Measurements from ENCODE around the gene GHITM.
"Not testable (repeated sequence)": the region's sequence is repeated elsewhere in the genome, so short reads cannot be mapped to it uniquely, and the experiment has no call there.

The GHITM gene

DNA sequence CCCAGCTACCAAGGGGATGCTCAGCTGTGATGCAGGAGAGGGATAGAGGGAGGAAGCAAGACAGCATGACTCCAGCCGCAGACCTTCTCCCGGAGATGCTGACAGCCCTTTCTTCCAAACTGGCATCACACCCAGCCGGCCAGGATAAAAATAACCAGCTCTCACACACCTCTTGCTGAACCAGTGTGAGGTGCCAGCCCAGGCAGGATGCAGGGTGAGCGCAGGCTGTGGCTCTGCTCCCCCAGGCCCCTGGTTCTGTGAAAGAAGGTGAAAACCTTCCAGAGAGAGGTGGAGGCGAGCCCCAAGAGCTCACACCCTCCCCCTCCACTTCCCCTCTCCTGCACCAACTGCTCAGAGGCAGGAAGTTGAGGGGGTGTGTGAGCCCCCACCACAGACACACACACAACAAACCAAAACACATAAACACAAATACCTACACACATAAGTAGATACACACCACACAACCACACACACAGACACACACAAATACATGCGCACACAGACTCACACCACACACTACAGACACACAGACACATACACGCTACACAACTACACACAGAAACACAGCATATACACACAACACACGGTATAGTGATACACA is 38.3 kb downstream of the GHITM start:
- no peak for DNase-seq

DNA sequence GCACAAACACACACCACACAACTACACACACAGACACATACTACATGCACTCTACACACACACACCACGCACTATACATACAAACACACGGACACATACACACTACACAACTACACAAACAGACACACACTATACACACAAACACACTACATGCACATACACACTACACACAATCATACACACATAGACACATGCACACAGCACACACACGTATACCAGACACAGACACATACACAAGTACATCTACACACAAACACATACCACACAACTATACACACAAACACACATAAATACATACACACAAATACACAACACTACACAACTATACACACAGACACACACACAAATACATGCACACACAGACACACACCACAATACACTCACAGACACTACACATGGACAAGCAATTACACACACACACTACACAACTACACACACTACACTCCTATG is 38.9 kb downstream of the GHITM start:
- DNase-seq = no peak

DNA sequence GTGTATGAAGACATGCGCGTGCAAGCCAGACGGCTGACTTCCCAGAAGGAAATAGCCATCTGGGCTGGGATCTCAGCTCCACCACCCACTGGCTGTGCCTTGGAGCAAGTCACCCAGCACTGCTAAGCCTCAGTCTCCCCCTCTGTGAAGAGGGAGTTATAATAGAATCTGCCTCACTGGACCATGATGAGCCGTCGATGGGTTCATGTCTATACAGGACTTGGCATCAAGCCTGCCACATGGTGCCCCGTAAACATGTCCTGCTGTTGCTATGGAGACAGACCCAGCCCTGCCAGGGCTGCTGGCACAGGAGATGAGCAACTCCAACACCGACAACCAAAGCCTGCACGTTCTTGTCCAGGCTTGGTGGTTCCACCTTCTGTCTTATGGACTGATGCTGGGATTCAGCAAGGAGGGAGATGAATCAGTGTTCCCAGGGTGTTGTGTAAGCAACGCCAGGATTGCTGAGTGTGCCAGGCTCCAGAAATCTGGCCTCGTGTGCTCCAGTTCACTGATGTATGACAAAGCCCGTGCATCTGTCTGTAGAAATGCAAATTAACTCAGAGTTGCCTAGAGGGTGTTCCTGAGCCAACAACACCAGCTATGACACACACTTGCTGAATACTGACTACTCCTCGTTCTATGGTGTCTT is 39.9 kb downstream of the GHITM start:
- peak; percentile 71 for DNase-seq

DNA sequence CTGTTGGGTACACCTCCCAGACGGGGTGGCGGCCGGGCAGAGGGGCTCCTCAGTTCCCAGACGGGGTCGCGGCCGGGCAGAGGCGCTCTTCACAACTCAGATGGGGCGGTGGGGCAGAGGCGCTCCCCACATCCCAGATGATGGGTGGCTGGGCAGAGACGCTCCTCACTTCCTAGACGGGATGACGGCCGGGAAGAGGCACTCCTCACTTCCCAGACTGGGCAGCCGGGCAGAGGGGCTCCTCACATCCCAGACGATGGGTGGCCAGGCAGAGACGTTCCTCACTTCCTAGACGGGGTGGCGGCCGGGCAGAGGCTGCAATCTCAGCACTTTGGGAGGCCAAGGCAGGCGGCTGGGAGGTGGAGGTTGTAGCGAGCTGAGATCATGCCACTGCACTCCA is 41.1 kb downstream of the GHITM start:
- not testable (repeated sequence) for DNase-seq

DNA sequence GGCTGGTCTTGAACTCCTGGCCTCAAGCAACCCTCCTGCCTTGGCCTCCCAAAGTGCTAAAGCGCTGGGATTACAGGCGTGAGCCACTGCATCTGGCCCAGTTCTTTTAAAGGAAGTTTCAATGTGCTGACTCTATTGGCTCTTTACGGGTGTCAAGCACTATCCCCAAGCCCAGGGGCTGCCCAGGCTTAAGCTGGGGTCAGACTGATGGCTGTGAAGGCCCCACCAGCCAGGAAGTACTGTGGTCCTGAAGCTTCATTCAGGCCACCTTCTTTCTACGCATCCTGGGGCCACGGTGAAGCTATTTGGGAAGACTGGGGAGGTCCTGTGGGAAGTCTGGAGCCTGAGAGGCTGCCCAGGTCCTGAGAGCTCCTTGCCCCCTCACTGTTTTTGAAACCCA is 42.3 kb downstream of the GHITM start:
- no peak for DNase-seq

DNA sequence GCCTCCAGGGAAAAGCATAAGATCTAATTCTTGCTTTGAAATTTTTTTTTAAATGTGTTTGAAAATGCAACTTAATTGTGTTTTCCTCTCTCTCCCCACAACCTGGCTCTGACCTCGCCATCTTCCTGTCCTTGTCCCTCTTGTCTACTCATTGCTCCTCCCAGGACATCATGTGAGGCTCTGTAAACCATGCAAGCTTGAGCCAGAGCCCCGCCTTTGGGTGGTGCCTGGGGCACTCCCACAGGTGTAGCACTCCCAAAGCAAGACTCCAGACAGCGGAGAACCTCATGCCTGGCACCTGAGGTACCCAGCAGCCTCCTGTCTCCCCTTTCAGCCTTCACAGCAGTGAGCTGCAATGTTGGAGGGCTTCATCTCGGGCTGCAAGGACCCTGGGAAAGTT is 45.2 kb downstream of the GHITM start:
- no peak for DNase-seq

DNA sequence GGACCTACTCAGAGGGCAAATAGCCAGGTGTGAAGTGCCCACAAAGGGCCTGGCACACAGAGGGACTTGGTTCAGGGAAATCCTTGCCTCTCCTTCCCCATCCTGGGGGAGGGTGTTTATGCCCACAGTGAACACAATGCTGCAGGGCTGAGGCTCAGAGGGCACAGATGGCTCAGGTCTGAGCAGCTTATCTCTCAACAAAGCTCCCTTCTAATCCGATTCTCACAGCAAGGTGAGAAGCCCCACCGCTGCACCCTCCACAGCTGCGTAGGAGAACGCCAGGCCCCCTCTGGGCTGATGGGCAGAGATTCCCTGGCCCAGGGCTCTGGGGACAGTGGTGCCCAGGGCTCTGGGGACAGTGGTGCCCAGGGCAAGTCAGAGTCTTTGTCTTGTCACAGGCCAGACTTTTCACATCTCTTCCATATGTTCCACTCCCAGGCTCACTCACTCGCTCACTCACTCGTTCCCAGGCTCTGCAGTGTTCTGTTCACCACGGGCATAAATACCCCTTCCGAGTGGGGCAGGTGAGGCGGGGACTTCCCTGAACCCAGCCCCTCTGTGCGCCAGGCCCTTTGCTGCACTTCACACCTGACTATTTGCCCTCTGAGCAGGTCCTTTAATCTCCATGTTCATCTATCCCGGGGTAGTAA is 46.3 kb downstream of the GHITM start:
- no peak for DNase-seq

DNA sequence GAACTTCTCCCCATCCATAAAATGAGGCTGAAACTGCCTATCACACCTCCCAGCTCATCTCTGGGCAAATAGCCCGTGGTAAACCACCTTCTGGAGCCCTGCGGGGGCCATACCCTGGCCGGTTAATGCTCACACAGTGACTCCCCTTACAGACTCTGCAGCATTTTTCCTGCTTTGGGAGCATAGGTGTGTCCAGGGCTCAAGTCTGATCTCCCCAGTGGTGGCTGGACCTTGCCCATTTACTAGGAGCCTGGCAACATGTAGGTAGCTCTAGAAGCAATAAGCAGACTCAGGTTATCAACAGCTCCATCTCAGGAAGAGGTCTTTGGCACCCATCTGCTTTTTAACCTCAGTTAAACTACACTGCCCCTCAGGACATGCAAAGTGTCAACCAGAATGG is 49.5 kb downstream of the GHITM start:
- DNase-seq = no peak

- DNase-seq = no peak
Observed at GRCh38 chr10:84190621-84191020, 51.3 kb downstream of the GHITM start.

DNA sequence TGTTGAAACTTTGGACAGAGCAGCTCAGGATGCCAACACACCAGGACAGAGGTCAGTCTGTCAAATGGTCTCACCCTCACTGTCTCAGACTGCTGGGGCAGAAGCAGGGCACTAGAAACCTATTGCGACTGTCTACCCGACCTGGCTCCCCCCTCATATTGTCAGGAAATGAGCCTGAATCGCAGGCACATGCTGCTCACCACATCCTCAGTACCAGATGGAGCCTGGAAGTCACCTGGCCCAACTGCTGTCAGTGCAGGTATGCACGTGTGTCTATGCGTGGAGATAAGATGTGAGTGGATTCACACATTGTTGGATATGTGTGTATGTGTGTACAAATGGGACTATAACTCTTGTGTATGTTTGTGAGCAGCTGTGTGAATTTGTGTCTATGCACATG is 51.8 kb downstream of the GHITM start:
- DNase-seq = no peak

- DNase-seq = no peak
Observed at GRCh38 chr10:84193327-84193726, 54.0 kb downstream of the GHITM start.

DNA sequence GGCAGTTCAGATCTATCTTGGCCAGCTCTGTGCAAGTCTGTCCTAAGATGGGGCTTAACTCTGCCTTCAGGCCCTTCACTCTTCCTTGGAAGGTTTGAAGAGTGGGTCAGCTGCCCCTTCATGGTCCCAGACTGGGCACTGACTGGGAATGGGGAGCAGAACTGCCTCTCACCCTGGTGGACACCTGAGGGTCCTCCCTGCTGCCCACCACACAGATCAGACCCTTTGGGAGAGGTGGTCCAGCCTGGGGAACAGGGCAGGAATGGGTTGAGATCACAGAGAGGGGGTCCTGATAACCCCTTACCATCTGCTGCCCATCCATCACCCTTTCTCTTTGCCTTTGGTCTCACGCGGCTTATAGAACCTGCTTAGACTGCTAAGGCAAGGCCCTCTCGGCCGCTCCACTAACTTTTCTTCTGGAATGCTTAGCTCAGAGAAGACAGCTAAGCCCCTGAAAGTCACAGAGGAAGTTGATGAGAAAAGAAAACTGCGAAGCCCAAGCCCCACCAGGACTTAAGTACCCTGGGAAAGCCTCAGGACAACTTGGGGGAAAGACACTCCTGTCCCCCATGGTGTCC is 54.6 kb downstream of the GHITM start:
- DNase-seq = no peak

DNA sequence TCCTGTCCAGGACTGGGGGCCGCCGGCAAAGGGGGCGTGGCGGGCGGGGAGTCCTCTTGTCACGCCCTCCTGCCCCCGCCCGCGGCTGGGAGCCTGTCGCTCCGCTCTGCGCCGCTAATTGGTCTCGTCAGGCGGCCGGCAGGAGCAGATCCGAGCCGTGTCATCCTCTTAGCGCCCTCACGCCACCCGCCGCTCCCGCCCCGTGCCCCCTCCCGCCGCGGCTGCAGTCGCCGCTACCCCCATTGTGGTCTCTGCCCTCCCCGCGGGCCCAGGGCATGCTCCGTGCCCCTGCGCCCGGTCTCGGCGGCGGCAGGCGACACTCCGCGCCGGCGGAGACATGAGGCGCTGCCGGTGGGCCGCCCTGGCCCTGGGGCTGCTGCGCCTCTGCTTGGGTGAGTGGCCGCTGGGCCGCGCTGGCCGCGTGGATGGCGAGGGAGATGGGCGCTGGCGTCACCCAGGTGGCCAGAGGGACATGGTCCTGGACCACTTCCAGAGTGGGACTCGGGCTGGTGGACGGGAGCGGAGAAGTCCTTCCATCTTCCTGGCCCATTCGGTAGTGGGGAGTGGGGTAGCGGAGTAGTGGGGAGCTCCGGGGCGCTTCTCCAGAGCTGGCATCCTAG is 55.2 kb downstream of the GHITM start, which contains the start of gene CDHR1:
Gene CDHR1 (plus strand): TSS at position 114 of the 620 bp plus-strand sequence. CDS start 224 bp downstream, at position 338.
- DNase-seq = peak; percentile 14

- DNase-seq = no peak
Observed at GRCh38 chr10:84195044-84195830, 55.9 kb downstream of the GHITM start.

DNA sequence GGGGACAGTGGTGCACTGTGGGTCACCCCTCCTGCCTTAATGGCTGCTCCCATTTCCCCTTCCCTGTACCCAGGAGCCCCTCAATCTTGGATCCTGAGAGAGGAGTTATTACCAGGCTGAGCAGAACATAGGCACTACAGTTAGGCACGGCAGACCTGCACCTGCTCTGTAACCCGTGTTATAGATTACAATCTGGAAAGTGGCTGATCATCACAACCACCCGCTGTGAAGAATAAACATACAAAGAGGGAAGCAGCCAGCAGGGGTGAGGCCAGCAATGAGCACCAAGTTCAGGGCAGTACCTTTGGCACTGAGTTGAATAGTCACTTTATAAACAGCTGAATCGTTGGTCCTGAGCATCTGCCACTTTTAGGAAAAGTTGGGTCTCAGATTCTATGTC is 56.8 kb downstream of the GHITM start:
- peak; percentile 11 for DNase-seq

GRCh38 chr10:84196941-84197340 is 57.6 kb downstream of the GHITM start:
- DNase-seq = no peak

DNA sequence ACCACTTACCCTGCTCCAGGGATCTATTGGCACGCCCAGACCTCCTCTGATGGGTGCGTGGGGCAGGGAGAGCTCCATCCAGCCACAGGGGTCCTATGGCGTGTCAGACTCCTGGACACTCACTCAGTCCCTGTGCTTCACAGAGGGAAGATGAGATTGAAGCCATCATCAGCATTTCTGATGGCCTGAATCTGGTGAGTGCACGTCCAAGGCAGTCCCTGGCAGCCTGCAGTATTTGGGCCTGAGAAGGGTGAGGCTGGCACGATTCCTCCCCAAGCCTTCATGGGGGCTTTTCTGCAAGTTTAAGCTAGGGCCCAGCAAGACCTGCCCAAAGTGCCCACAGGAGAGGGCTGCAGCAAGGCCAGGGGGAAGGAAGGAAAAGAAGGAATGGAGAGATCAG is 58.3 kb downstream of the GHITM start:
- no peak for DNase-seq

- DNase-seq = no peak
Observed at GRCh38 chr10:84198206-84198915, 59.1 kb downstream of the GHITM start.

DNA sequence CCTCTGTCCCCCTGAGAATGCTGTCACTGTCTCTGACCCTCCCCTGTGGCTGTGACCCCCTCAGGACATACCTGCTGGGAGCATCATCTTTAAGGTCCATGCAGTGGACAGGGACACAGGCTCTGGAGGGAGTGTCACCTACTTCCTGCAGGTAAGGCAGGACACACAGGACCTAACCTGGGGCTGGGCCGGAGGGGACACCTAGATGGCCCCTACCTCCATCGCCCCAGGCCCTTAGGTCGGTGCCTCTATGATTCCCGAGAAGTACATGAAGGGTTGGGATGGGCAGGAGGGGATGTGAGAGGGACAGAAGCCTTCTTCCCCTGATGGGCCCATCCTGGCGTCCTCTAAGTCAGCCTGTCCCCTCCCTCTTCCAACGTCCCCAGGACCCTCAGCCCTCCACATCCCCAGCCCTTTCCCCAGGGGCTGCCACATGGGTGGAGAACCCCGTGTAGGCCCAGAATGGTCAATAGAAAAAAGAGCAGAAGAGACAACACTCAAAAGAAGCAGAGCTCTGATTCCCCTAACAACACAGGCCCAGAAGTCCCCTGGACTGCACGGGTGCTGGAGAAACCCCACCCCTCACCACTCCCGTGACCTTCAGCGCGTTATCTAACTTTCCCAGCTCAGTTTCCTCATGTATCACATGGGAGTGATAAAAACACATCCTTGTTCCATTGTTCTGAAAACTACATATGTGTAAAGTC is 61.4 kb downstream of the GHITM start:
- no peak for DNase-seq

GRCh38 chr10:84201244-84201606 is 61.9 kb downstream of the GHITM start:
- no peak for DNase-seq

- DNase-seq = no peak
Observed at GRCh38 chr10:84201682-84202081, 62.4 kb downstream of the GHITM start.

All from NCI-H2171 (cell line).